HepG2 (cell line): ENCODE results near the gene PIAS3. TPM values are rescaled to one million over a fixed set of nuclear protein-coding genes. Genes with fewer than 3 reads are reported as not detected.

Source experiments
- ATAC-seq: fragments of 200-7000 bp; cut with Tn5 transposase; 3 replicates; pipeline ENCODE4 v1.9.1; 2020; ENCODE audit warnings: mild to moderate bottlenecking, moderate library complexity
- BruUV-seq: library from RNA; stranded (reverse); fragments of 400-500 nt; replicated peaks from 2 replicates; lab custom pipeline; 2021; lab: Mats Ljungman, UMichigan
- CTCF ChIA-PET: fragments of 300-600 bp; formaldehyde crosslinking; extraction: SDS; loops from one replicate; lab custom pipeline; 2021; ENCODE audit warnings: low total read pairs, inconsistent platforms, low intra/inter-chr PET ratio; lab: Yijun Ruan, JAX
- POLR2A ChIA-PET: fragments of 350-600 bp; sonication (Branson Sonifier 250); formaldehyde crosslinking; loops from one replicate; lab custom pipeline; 2020; ENCODE audit warnings: antibody characterized with exemption, inconsistent platforms; lab: Yijun Ruan, JAX
- DNase-seq: peaks from one replicate; pipeline ENCODE4 v3.0.0-alpha.2; 2015; ENCODE audit warnings: low spot score
- FAIRE-seq: peaks from 3 replicates; lab custom pipeline; 2011; peaks lifted over from hg19 to GRCh38; lab: Jason Lieb, UNC
- H2AFZ ChIP-seq: one replicate; pipeline ENCODE4 v1.6.1; 2011; ENCODE audit warnings: low read length, inconsistent platforms
- H3K27ac ChIP-seq: fragments of 300-600 bp; 3 replicates; pipeline ENCODE4 v1.8.0; 2011; ENCODE audit warnings: mixed run types, mild to moderate bottlenecking, mixed read lengths, low read length, inconsistent platforms; ENCODE audit not compliant: insufficient read depth; ENCODE audit errors: extremely low read length
- H3K27me3 ChIP-seq, 2 experiments: fragments of 200-600 bp in 1 of 2; 2 replicates in 1 of 2; 3 replicates in 1 of 2; pipeline versions ENCODE4 v1.6.0 to v1.8.0; 2011; ENCODE audit warnings: low read length in 2 of 2, mild to moderate bottlenecking in 2 of 2, moderate library complexity in 2 of 2, inconsistent platforms in 1 of 2; ENCODE audit not compliant: insufficient read depth in 2 of 2, control insufficient read depth in 1 of 2
- H3K36me3 ChIP-seq, 2 experiments: fragments of 200-600 bp in 1 of 2; replicated peaks in 1 of 2; 2 replicates in 1 of 2; 3 replicates in 1 of 2; pipeline versions ENCODE4 v1.5.1 to v1.8.0; 2011; ENCODE audit warnings: low read length in 2 of 2, inconsistent platforms in 1 of 2; ENCODE audit not compliant: insufficient read depth in 2 of 2, control insufficient read depth in 1 of 2
- H3K4me1 ChIP-seq: 2 replicates; pipeline ENCODE4 v1.5.1; 2012; ENCODE audit warnings: low read length, inconsistent platforms; ENCODE audit not compliant: insufficient read depth
- H3K4me2 ChIP-seq: 2 replicates; pipeline ENCODE4 v1.6.0; 2011; ENCODE audit warnings: low read depth, low read length, inconsistent platforms
- H3K4me3 ChIP-seq, 3 experiments: fragments of 200-600 bp in 1 of 3; sonication (generic), shearing (Covaris generic) in 1 of 3; replicated peaks in 1 of 3; 2 replicates each; pipeline ENCODE4 v1.5.1; 2011 to 2016; ENCODE audit warnings: low read length in 3 of 3, inconsistent platforms in 2 of 3, low read depth in 2 of 3, mild to moderate bottlenecking in 2 of 3, control low read depth in 1 of 3, mixed read lengths in 1 of 3; ENCODE audit not compliant: insufficient read depth in 1 of 3
- H3K79me2 ChIP-seq: one replicate; pipeline ENCODE4 v1.6.1; 2011; ENCODE audit warnings: low read length, inconsistent platforms; ENCODE audit not compliant: insufficient read depth
- H3K9ac ChIP-seq: 2 replicates; pipeline ENCODE4 v1.6.0; 2011; ENCODE audit warnings: mild to moderate bottlenecking, low read depth, low read length, inconsistent platforms; ENCODE audit not compliant: insufficient read depth
- H3K9me3 ChIP-seq: 2 replicates; pipeline ENCODE4 v1.5.1; 2012; ENCODE audit warnings: mild to moderate bottlenecking, low read length
- H4K20me1 ChIP-seq: 2 replicates; pipeline ENCODE4 v1.6.0; 2011; ENCODE audit warnings: inconsistent platforms, mild to moderate bottlenecking, low read length, moderate library complexity; ENCODE audit not compliant: insufficient read depth
- ATAD3A ChIP-seq: sonication (generic); formaldehyde crosslinking; IDR thresholded peaks from 2 replicates; pipeline ENCODE4 v1.4.0; 2020; ENCODE audit warnings: missing genetic modification reagents
- BHLHE40 ChIP-seq: IDR thresholded peaks from 2 replicates; pipeline ENCODE4 v1.6.1; 2011; ENCODE audit warnings: low read length, improper control_type of control experiment
- HNF1B ChIP-seq: sonication (generic); formaldehyde crosslinking; IDR thresholded peaks from 2 replicates; pipeline ENCODE4 v1.5.1; 2020; ENCODE audit warnings: mild to moderate bottlenecking, moderate library complexity, missing genetic modification reagents
- KDM6A ChIP-seq: IDR thresholded peaks from 2 replicates; pipeline ENCODE4 v1.6.1; 2016; ENCODE audit warnings: low read depth
- MXD4 ChIP-seq: IDR thresholded peaks from 2 replicates; pipeline ENCODE4 v1.6.1; 2016; ENCODE audit warnings: mild to moderate bottlenecking, missing biosample characterization, missing genetic modification reagents
- PRDM15 ChIP-seq: sonication (generic); formaldehyde crosslinking; IDR thresholded peaks from 2 replicates; pipeline ENCODE4 v1.4.0; 2020; ENCODE audit warnings: missing genetic modification reagents
- RERE ChIP-seq: IDR thresholded peaks from 2 replicates; pipeline ENCODE4 v1.6.1; 2016; ENCODE audit warnings: low read depth, missing genetic modification reagents, missing compliant biosample characterization
- ZFYVE20 ChIP-seq: sonication (generic); formaldehyde crosslinking; IDR thresholded peaks from 2 replicates; pipeline ENCODE4 v1.8.0; 2023; ENCODE audit warnings: low read depth, mild to moderate bottlenecking, moderate library complexity, missing genetic modification reagents, borderline replicate concordance
- ZMAT5 ChIP-seq: sonication (generic); formaldehyde crosslinking; IDR thresholded peaks from 2 replicates; pipeline ENCODE4 v1.5.0; 2020; ENCODE audit warnings: mild to moderate bottlenecking, low read depth, missing genetic modification reagents, borderline replicate concordance
- ZNF614 ChIP-seq: IDR thresholded peaks from 2 replicates; pipeline ENCODE4 v1.6.1; 2018; ENCODE audit warnings: missing biosample characterization, missing genetic modification reagents, inconsistent platforms, borderline replicate concordance
- ZNF773 ChIP-seq: sonication (generic); formaldehyde crosslinking; IDR thresholded peaks from 2 replicates; pipeline ENCODE4 v1.4.0; 2020; ENCODE audit warnings: missing genetic modification reagents, borderline replicate concordance
- ZNF784 ChIP-seq: sonication (generic); formaldehyde crosslinking; IDR thresholded peaks from 2 replicates; pipeline ENCODE4 v1.5.1; 2020; ENCODE audit warnings: missing genetic modification reagents, mild to moderate bottlenecking, borderline replicate concordance
- ZNF891 ChIP-seq: sonication (generic); formaldehyde crosslinking; IDR thresholded peaks from 2 replicates; pipeline ENCODE4 v1.5.0; 2020; ENCODE audit warnings: mild to moderate bottlenecking, missing genetic modification reagents
- WGBS: methylation state at CpG from one replicate; pipeline ENCODE4 v1.1.6; 2017; ENCODE audit warnings: low lambda C conversion rate; 5-methylcytosine and 5-hydroxymethylcytosine counted together
- in situ Hi-C: cut with HindIII; loops from 2 replicates; pipeline ENCODE4 v1.10.0; 2017; ENCODE audit warnings: low pct_unique_long_range_greater_than_20kb; ENCODE audit not compliant: extremely low pct_ligation_motif_present
- intact Hi-C: fragments of 100-400 bp; cut with micrococcal nuclease; formaldehyde crosslinking; loops from one replicate; pipeline ENCODE4 v1.10.0; 2022; ENCODE audit not compliant: unreplicated experiment
- polyA plus RNA-seq, 8 experiments: library from polyadenylated mRNA; depleted of rRNA in 3 of 8; stranded (reverse) in 7 of 8; unstranded in 1 of 8; fragments of >200 nt; fragmentation: Illumina TruSeq in 4 of 8; extraction: Trizol in 4 of 8; gene quantifications; 2 replicates each; pipeline versions ENCODE4 v1.2.1 to v1.2.3, GENCODE V29; 2011 to 2016; ENCODE audit warnings: low read depth in 4 of 8, missing spikeins in 1 of 8, mixed read lengths in 1 of 8; ENCODE audit not compliant: insufficient read depth in 1 of 8
- total RNA-seq, 5 experiments: library from RNA; depleted of rRNA; stranded (reverse); fragments of >200 nt; fragmentation: Illumina TruSeq; extraction: Trizol; gene quantifications; 2 replicates each; pipeline ENCODE4 v1.2.3, GENCODE V29; 2016; ENCODE audit warnings: low read depth in 1 of 5

PIAS3 gene
- total and polyA plus RNA-seq, 2 of the 13 experiments (the other 11 are each of a cell fraction or from before 2014, with no cell fraction given) = 3.7 to 8.0 TPM

- no peak overlapping the region for H3K27ac ChIP-seq
- POLR2A ChIA-PET = no interaction called here
- H3K27me3 ChIP-seq = no peaks in the 10 kb centered on the region; a peak in 1 of 5 replicates
- DNase-seq (no peak), FAIRE-seq (no peak), ATAC-seq (no peak)
- H2AFZ ChIP-seq = no peak overlapping the region
- H3K4me1 ChIP-seq = peaks cover 14% of the 10 kb centered on the region
- intact Hi-C loops (loop anchor here (10.0 kb wide), 1 partner anchor 91 kb away; no protein-coding TSS in a partner anchor), in situ Hi-C loops (loop anchor here (10.0 kb wide), 1 partner anchor 61 kb away; no protein-coding TSS in a partner anchor)
- no TSS peak for BruUV-seq
- no peak overlapping the region for H3K4me2 ChIP-seq
- H3K9me3 ChIP-seq = no peaks in the 10 kb centered on the region
- no peaks in the 10 kb centered on the region for H4K20me1 ChIP-seq
- H3K36me3 ChIP-seq = peaks cover 13 to 46% of the 10 kb centered on the region in 2 experiments
- no peak overlapping the region for H3K9ac ChIP-seq
- CTCF ChIA-PET = no interaction called here
- WGBS = 97% methylated on average over 2 of the region's 2 CpGs
- H3K4me3 ChIP-seq = no peak overlapping the region
- peaks cover 16% of the 10 kb centered on the region for H3K79me2 ChIP-seq
- TF ChIP-seq ZNF614 (CRISPR knock-in tag) = no peak
- TF ChIP-seq PRDM15 (CRISPR knock-in tag) = no peak
- TF ChIP-seq RERE (CRISPR knock-in tag) = no peak
- TF ChIP-seq ZMAT5 (CRISPR knock-in tag) = no peak
- TF ChIP-seq BHLHE40 = no peak
- no peak for TF ChIP-seq HNF1B
- no peak for TF ChIP-seq ZFYVE20 (CRISPR knock-in tag)
- TF ChIP-seq ZNF784 = no peak
- TF ChIP-seq MXD4 (CRISPR knock-in tag) = no peak
- TF ChIP-seq ATAD3A (CRISPR knock-in tag) = no peak
- no peak for TF ChIP-seq KDM6A
- TF ChIP-seq ZNF773 (CRISPR knock-in tag) = no peak
- no peak for TF ChIP-seq ZNF891 (CRISPR knock-in tag)
Observed at GRCh38 chr1:145826030-145826429, 32.9 kb downstream of the PIAS3 start.
